Measurements from ENCODE around the gene NLRP11. TPM values are rescaled to one million over a fixed set of nuclear protein-coding genes. Genes with fewer than 3 reads are reported as not detected.

NLRP11 gene
- total and polyA plus RNA-seq, 2 of the 4 experiments (the other 2 are of a cell fraction), result not detected

DNA sequence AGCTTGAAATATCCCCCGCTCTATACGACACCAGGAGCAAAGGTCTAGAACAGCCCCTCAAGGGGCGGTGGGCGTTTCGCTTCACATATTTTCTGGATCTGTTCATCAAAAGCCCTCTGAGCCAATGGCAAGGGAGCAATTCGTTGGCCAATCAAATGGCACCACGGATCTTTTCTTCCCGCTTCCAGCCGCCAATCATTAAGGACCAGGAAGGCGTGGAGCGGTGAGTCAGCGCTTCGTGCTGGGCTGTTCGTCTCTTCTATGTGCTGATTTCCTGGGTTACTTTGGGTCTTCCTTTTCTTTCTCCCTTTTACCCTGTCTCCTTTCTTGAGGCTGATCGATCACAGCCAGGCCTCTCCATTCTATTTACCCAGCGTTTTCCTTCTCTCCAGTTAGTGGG lies 4.5 kb upstream of the NLRP11 start, which contains the start of gene NLRP4:
NLRP4 (plus strand) TSS at position 201 of the 400 bp plus-strand sequence. CDS start 15,541 bp downstream, outside the sequence.
- POLR2A ChIA-PET (ENCODE audit: unreplicated experiment), result no interaction called here
- no peak within 1 kb of the TSS for H2AK9ac ChIP-seq (replicated peaks; ENCODE audit: low read depth, low read length, poor library complexity)
- no TSS peak for BruUV-seq (replicated peaks)

More for the DNA sequence above, 4.5 kb upstream of the NLRP11 start, which contains the start of gene NLRP4:
- Histone ChIP-seq H4K20me1 (ENCODE audit: insufficient read depth, low read length) (no peaks in the 10 kb centered on the region), H3K14ac (replicated peaks; ENCODE audit: low read depth, low read length) (no peak within 1 kb of the TSS), H4K91ac (ENCODE audit: insufficient read depth, low read depth, low read length) (no peak within 1 kb of the TSS), H2BK15ac (ENCODE audit: low read depth, low read length) (no peak within 1 kb of the TSS), H3K4me1 (ENCODE audit: control insufficient read depth, insufficient read depth, low read length) (no peaks in the 10 kb centered on the region), H3K9me1 (ENCODE audit: insufficient read depth, low read length) (no peaks in the 10 kb centered on the region), H3K9ac (ENCODE audit: low read depth, low read length) (no peak within 1 kb of the TSS), H2AK5ac (ENCODE audit: low read depth, low read length) (no peak within 1 kb of the TSS), H2BK20ac (ENCODE audit: low read depth, low read length) (no peak within 1 kb of the TSS), H3K36me3 (ENCODE audit: control insufficient read depth, insufficient read depth, low read length) (no peaks in the 10 kb centered on the region), H2BK120ac (ENCODE audit: low read depth, low read length) (no peak within 1 kb of the TSS), H3K4ac (ENCODE audit: low read depth, low read length) (no peak within 1 kb of the TSS), H3K79me1 (ENCODE audit: low read depth in 1 of 2, low read length in 2 of 2) (no peaks in the 10 kb centered on the region), H3K4me3 (ENCODE audit: insufficient read depth, low read depth, low read length) (no peak within 1 kb of the TSS), H3K23ac (ENCODE audit: low read depth, low read length) (no peak within 1 kb of the TSS), H3K27ac (ENCODE audit: insufficient read depth, low read length) (no peak within 1 kb of the TSS), H4K8ac (ENCODE audit: low read depth in 2 of 2, low read length in 2 of 2) (no peak within 1 kb of the TSS), H3K9me3 (ENCODE audit: control insufficient read depth, insufficient read depth, low read length) (peaks cover 24% of the 10 kb centered on the region), H4K5ac (ENCODE audit: low read depth, low read length) (no peak within 1 kb of the TSS), H3K4me2 (ENCODE audit: low read depth, low read length) (no peak within 1 kb of the TSS), H3K18ac (ENCODE audit: low read depth, low read length) (no peak within 1 kb of the TSS), H2BK5ac (ENCODE audit: low read depth, low read length, poor library complexity, severe bottlenecking) (no peak within 1 kb of the TSS), H3K27me3 (ENCODE audit: control insufficient read depth, insufficient read depth, low read length) (no peaks in the 10 kb centered on the region), H2AFZ (replicated peaks; ENCODE audit: low read length, poor library complexity) (no peak within 1 kb of the TSS), H3K56ac (ENCODE audit: extremely low read depth, insufficient read depth, low read length) (no peak within 1 kb of the TSS)
- CTCF ChIA-PET, result no interaction called here
- dilution Hi-C loops (cut with HindIII; ENCODE audit: low sequenced_read_pairs, unreplicated experiment), result no loop called here
- TF ChIP-seq, protein P1, sequence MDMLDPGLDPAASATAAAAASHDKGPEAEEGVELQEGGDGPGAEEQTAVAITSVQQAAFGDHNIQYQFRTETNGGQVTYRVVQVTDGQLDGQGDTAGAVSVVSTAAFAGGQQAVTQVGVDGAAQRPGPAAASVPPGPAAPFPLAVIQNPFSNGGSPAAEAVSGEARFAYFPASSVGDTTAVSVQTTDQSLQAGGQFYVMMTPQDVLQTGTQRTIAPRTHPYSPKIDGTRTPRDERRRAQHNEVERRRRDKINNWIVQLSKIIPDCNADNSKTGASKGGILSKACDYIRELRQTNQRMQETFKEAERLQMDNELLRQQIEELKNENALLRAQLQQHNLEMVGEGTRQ (IDR thresholded peaks at IDR 0.05; ENCODE audit: low read depth, low read length), result no peak
- no peak for TF ChIP-seq CEBPB (IDR thresholded peaks at IDR 0.05; ENCODE audit: low read depth, low read length)
- no peak for TF ChIP-seq NFE2L2 (IDR thresholded peaks at IDR 0.05; ENCODE audit: low read depth, low read length)
- TF ChIP-seq RAD21 (IDR thresholded peaks at IDR 0.05; ENCODE audit: low read length), result no peak
- no peak for TF ChIP-seq SMC3 (IDR thresholded peaks at IDR 0.05; ENCODE audit: low read depth, low read length)
- no peak for TF ChIP-seq POLR2A (IDR thresholded peaks at IDR 0.05; ENCODE audit: low read depth, low read length)
- TF ChIP-seq RFX5 (IDR thresholded peaks at IDR 0.05; ENCODE audit: low read depth, low read length), result no peak
- TF ChIP-seq RCOR1 (IDR thresholded peaks at IDR 0.05; ENCODE audit: insufficient replicate concordance, low read length), result no peak
- TF ChIP-seq FOS (IDR thresholded peaks at IDR 0.05; ENCODE audit: low read depth, low read length), result no peak
- no peak for TF ChIP-seq MAZ (IDR thresholded peaks at IDR 0.05; ENCODE audit: borderline replicate concordance, low read depth, low read length)
- TF ChIP-seq, protein P2, sequence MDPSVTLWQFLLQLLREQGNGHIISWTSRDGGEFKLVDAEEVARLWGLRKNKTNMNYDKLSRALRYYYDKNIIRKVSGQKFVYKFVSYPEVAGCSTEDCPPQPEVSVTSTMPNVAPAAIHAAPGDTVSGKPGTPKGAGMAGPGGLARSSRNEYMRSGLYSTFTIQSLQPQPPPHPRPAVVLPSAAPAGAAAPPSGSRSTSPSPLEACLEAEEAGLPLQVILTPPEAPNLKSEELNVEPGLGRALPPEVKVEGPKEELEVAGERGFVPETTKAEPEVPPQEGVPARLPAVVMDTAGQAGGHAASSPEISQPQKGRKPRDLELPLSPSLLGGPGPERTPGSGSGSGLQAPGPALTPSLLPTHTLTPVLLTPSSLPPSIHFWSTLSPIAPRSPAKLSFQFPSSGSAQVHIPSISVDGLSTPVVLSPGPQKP (IDR thresholded peaks at IDR 0.05; ENCODE audit: borderline replicate concordance, low read depth, low read length), result no peak
- no peak for TF ChIP-seq MAFK (IDR thresholded peaks at IDR 0.05; ENCODE audit: low read depth, low read length)
- TF ChIP-seq MXI1 (IDR thresholded peaks at IDR 0.05; ENCODE audit: borderline replicate concordance, low read depth, low read length), result no peak
- no peak for ATAC-seq (ENCODE audit: low read depth)
- in situ Hi-C loops (cut with MboI; ENCODE audit: low sequenced_read_pairs), result no loop called here
- intact Hi-C loops (cut with micrococcal nuclease), result no loop called here
- DNase-seq, result no peak
- 79% methylated on average over 12 of the region's 16 CpGs; no CpG with 5 or more reads in 1 of the 2 experiments for WGBS, 2 experiments (ENCODE audit: extremely low coverage in 2 of 2, insufficient read length in 1 of 2)

Measured in IMR-90 (cell line).